HCT116 (cell line): Measurements from ENCODE around the gene PCMTD2. TPM values are rescaled to one million over a fixed set of nuclear protein-coding genes. Genes with fewer than 3 reads are reported as not detected.

Experiments
- CBX3 ChIP-seq: IDR thresholded peaks from 2 replicates; pipeline ENCODE4 v1.6.1; 2012; ENCODE audit warnings: low read depth
- ELF1 ChIP-seq: IDR thresholded peaks from 2 replicates; pipeline ENCODE4 v1.6.1; 2012; ENCODE audit warnings: low read depth, borderline replicate concordance
- EZH2phosphoT487 ChIP-seq: fragments of 200-600 bp; IDR thresholded peaks from 2 replicates; pipeline ENCODE4 v1.6.1; 2018; ENCODE audit warnings: antibody characterized with exemption, borderline replicate concordance
- FOSL1 ChIP-seq: IDR thresholded peaks from 2 replicates; pipeline ENCODE4 v1.6.1; 2012; ENCODE audit warnings: low read depth
- POLR2AphosphoS5 ChIP-seq: IDR thresholded peaks from 2 replicates; pipeline ENCODE4 v1.6.1; 2011; ENCODE audit warnings: mild to moderate bottlenecking, low read depth, low read length, moderate library complexity
- RAD21 ChIP-seq: IDR thresholded peaks from 2 replicates; pipeline ENCODE4 v1.6.1; 2012; ENCODE audit warnings: low read depth, mild to moderate bottlenecking
- REST ChIP-seq: IDR thresholded peaks from 2 replicates; pipeline ENCODE4 v1.6.1; 2012; ENCODE audit warnings: low read depth
- SP1 ChIP-seq: IDR thresholded peaks from 2 replicates; pipeline ENCODE4 v1.6.1; 2012; ENCODE audit warnings: low read depth
- TCF7L2 ChIP-seq: IDR thresholded peaks from 2 replicates; pipeline ENCODE4 v1.7.0; 2011; ENCODE audit warnings: borderline replicate concordance, inconsistent platforms; ENCODE audit not compliant: insufficient read depth, insufficient read length; ENCODE audit errors: extremely low read depth
- YY1 ChIP-seq: IDR thresholded peaks from 2 replicates; pipeline ENCODE4 v1.6.1; 2011; ENCODE audit warnings: low read length, low read depth, moderate library complexity, mild to moderate bottlenecking; ENCODE audit not compliant: insufficient replicate concordance; ENCODE audit errors: extremely low read depth
- total RNA-seq: library from RNA; stranded (reverse); gene quantifications from one replicate; pipeline ENCODE4 v1.2.1, GENCODE V29; 2021; ENCODE audit not compliant: unreplicated experiment

PCMTD2 gene
- total RNA-seq, 1 experiment from 2014 or later, result 44.7 TPM

GRCh38 chr20:64245746-64246595 is 9.6 kb upstream of the PCMTD2 start (continued):
- no peak for TF ChIP-seq EZH2phosphoT487
- TF ChIP-seq RAD21, result no peak
- TF ChIP-seq YY1, result no peak
- TF ChIP-seq ELF1, result no peak
- no peak for TF ChIP-seq FOSL1
- no peak for TF ChIP-seq CBX3
- no peak for TF ChIP-seq SP1
- TF ChIP-seq REST, result no peak
- TF ChIP-seq POLR2AphosphoS5, result no peak
- no peak for TF ChIP-seq TCF7L2
